CD14-positive monocyte (primary cell): ENCODE data around the gene PAOX. TPM values are rescaled to one million over a fixed set of nuclear protein-coding genes. Genes with fewer than 3 reads are reported as not detected.

Experiments
- DNase-seq, 3 donors: peaks; one replicate each; pipeline ENCODE4 v3.0.0-alpha.2; 2011 to 2022
- H2AFZ ChIP-seq: 2 replicates; pipeline ENCODE4 v1.6.0; 2012; ENCODE audit warnings: mild to moderate bottlenecking, low read depth, low read length, inconsistent platforms; ENCODE audit not compliant: insufficient read depth, poor library complexity, severe bottlenecking
- H3K27ac ChIP-seq, 2 donors: 1 replicate in 1 of 2; 2 replicates in 1 of 2; pipeline ENCODE4 v1.5.1; 2012 to 2013; ENCODE audit warnings: low read length in 2 of 2, control low read depth in 1 of 2, inconsistent platforms in 1 of 2, low read depth in 1 of 2, mild to moderate bottlenecking in 1 of 2
- H3K27me3 ChIP-seq, 2 donors: one replicate each; pipeline versions ENCODE4 v1.6.0 to v1.6.1; 2011 to 2013; ENCODE audit warnings: low read length in 2 of 2; ENCODE audit not compliant: control insufficient read depth in 2 of 2, insufficient read depth in 2 of 2
- H3K36me3 ChIP-seq, 2 donors: replicated peaks in 1 of 2; 1 replicate in 1 of 2; 2 replicates in 1 of 2; pipeline versions ENCODE4 v1.5.1 to v1.6.1; 2012 to 2013; ENCODE audit warnings: low read length in 2 of 2, control low read depth in 1 of 2, inconsistent platforms in 1 of 2, mild to moderate bottlenecking in 1 of 2; ENCODE audit not compliant: insufficient read depth in 2 of 2, control insufficient read depth in 1 of 2
- H3K4me1 ChIP-seq, 2 donors: 1 replicate in 1 of 2; 2 replicates in 1 of 2; pipeline versions ENCODE4 v1.5.1 to v1.6.1; 2012 to 2013; ENCODE audit warnings: low read length in 2 of 2, control low read depth in 1 of 2, inconsistent platforms in 1 of 2, mild to moderate bottlenecking in 1 of 2, moderate library complexity in 1 of 2; ENCODE audit not compliant: insufficient read depth in 2 of 2, control insufficient read depth in 1 of 2
- H3K4me2 ChIP-seq: replicated peaks from 2 replicates; pipeline ENCODE3; 2012; ENCODE audit warnings: low read length, moderate library complexity, mild to moderate bottlenecking; ENCODE audit not compliant: poor library complexity, severe bottlenecking; ENCODE audit errors: extremely low read depth
- H3K4me3 ChIP-seq, 3 experiments: fragments of 200-600 bp in 1 of 3; sonication (generic) in 1 of 3; replicated peaks in 1 of 3; 1 replicate in 2 of 3; 2 replicates in 1 of 3; pipeline ENCODE4 v1.5.1; 2011 to 2013; ENCODE audit warnings: low read length in 3 of 3, mild to moderate bottlenecking in 3 of 3, control low read depth in 2 of 3, low read depth in 2 of 3, inconsistent platforms in 1 of 3, moderate library complexity in 1 of 3
- H3K79me2 ChIP-seq: 2 replicates; pipeline ENCODE4 v1.6.0; 2012; ENCODE audit warnings: mild to moderate bottlenecking, control low read depth, inconsistent platforms, low read length, moderate library complexity; ENCODE audit not compliant: insufficient read depth
- H3K9ac ChIP-seq: 2 replicates; pipeline ENCODE4 v1.6.0; 2017; ENCODE audit warnings: low read length, mild to moderate bottlenecking; ENCODE audit not compliant: insufficient read depth, poor library complexity, severe bottlenecking
- H3K9me3 ChIP-seq, 2 donors: replicated peaks in 1 of 2; 1 replicate in 1 of 2; 2 replicates in 1 of 2; pipeline versions ENCODE4 v1.5.1 to v1.6.1; 2012 to 2013; ENCODE audit warnings: low read length in 2 of 2, control low read depth in 1 of 2; ENCODE audit not compliant: control insufficient read depth in 1 of 2, insufficient read depth in 1 of 2
- H4K20me1 ChIP-seq: 2 replicates; pipeline ENCODE4 v1.6.0; 2012; ENCODE audit warnings: mild to moderate bottlenecking, low read length, control low read depth, moderate library complexity; ENCODE audit not compliant: insufficient read depth
- H3K27ac Mint-ChIP-seq, 7 donors: one replicate each; pipeline ENCODE4 v1.8.0; 2020; ENCODE audit warnings: mild to moderate bottlenecking in 7 of 7, mixed read lengths in 7 of 7, moderate library complexity in 6 of 7, inconsistent platforms in 2 of 7
- H3K27me3 Mint-ChIP-seq, 3 donors: one replicate each; pipeline ENCODE4 v1.8.0; 2021 to 2022; ENCODE audit warnings: low read depth in 3 of 3, mild to moderate bottlenecking in 3 of 3, mixed read lengths in 3 of 3, moderate library complexity in 3 of 3, inconsistent platforms in 1 of 3
- H3K36me3 Mint-ChIP-seq, 2 donors: one replicate each; pipeline ENCODE4 v1.8.0; 2020; ENCODE audit warnings: mixed read lengths in 2 of 2, inconsistent platforms in 1 of 2, mild to moderate bottlenecking in 1 of 2
- H3K4me1 Mint-ChIP-seq: one replicate; pipeline ENCODE4 v1.8.0; 2020; ENCODE audit warnings: mild to moderate bottlenecking, mixed read lengths
- H3K4me3 Mint-ChIP-seq, 2 donors: one replicate each; pipeline ENCODE4 v1.8.0; 2020; ENCODE audit warnings: mild to moderate bottlenecking in 2 of 2, mixed read lengths in 2 of 2, moderate library complexity in 1 of 2
- H3K9me3 Mint-ChIP-seq, 7 donors: one replicate each; pipeline ENCODE4 v1.8.0; 2020 to 2022; ENCODE audit warnings: mixed read lengths in 7 of 7, mild to moderate bottlenecking in 6 of 7, moderate library complexity in 6 of 7, inconsistent platforms in 2 of 7
- CTCF ChIP-seq: fragments of 200-600 bp; IDR thresholded peaks from one replicate; pipeline ENCODE4 v1.8.0; 2022; ENCODE audit warnings: antibody characterized with exemption, mild to moderate bottlenecking
- WGBS: methylation state at CpG from one replicate; pipeline ENCODE4 v1.1.5; 2013; ENCODE audit warnings: missing lambda C conversion rate; ENCODE audit not compliant: insufficient coverage; 5-methylcytosine and 5-hydroxymethylcytosine counted together
- intact Hi-C, 2 donors: fragments of 100-400 bp; cut with micrococcal nuclease; formaldehyde crosslinking; loops; one replicate each; pipeline versions ENCODE4 v1.15.0 to v1.15.1; 2023
- polyA plus RNA-seq, 3 donors: library from polyadenylated mRNA; depleted of rRNA in 1 of 3; unstranded in 2 of 3; stranded (reverse) in 1 of 3; fragments of 300-500 nt in 2 of 3; fragments of >200 nt in 1 of 3; fragmentation: Illumina TruSeq in 2 of 3; gene quantifications; 1 replicate in 2 of 3; 2 replicates in 1 of 3; pipeline ENCODE4 v1.2.3, GENCODE V29; 2012 to 2021

Gene PAOX
- polyA plus RNA-seq, 3 donors = 3.9 to 9.5 (median 9.3) TPM

GRCh38 chr10:133350283-133350949 is 28.6 kb upstream of the PAOX start:
- Histone ChIP-seq H3K79me2 (no peaks in the 10 kb centered on the region), H3K9me3 (no peaks in the 10 kb centered on the region), H3K27ac (no peak overlapping the region), H2AFZ (no peak overlapping the region), H3K9ac (no peak overlapping the region), H3K4me2 (no peak overlapping the region), H4K20me1 (peaks cover 16% of the 10 kb centered on the region), H3K36me3 (peaks cover 0 to 7% of the 10 kb centered on the region in 2 donors), H3K4me1 (no peaks in the 10 kb centered on the region), H3K4me3 (no peak overlapping the region), H3K27me3 (peaks cover 0 to 8% of the 10 kb centered on the region in 2 donors)
- H3K4me3 Mint-ChIP-seq = no peak overlapping the region
- TF ChIP-seq CTCF = no peak
- H3K27ac Mint-ChIP-seq = no peak overlapping the region
- H3K4me1 Mint-ChIP-seq = no peaks in the 10 kb centered on the region
- peaks cover 0 to 2% of the 10 kb centered on the region in 2 donors for H3K36me3 Mint-ChIP-seq
- DNase-seq = no peak
- H3K9me3 Mint-ChIP-seq = peaks cover 0 to 2% (median 0%) of the 10 kb centered on the region in 7 donors
- H3K27me3 Mint-ChIP-seq = peaks cover 7 to 32% (median 18%) of the 10 kb centered on the region in 3 donors
- WGBS = 81% methylated on average over 12 of the region's 12 CpGs
- intact Hi-C loops = no loop called here

GRCh38 chr10:133350950-133351329 is 28.1 kb upstream of the PAOX start:
- no peak overlapping the region for H2AFZ ChIP-seq
- no peak overlapping the region for H3K4me3 ChIP-seq
- H4K20me1 ChIP-seq = peaks cover 19% of the 10 kb centered on the region
- intact Hi-C loops = no loop called here
- Mint-ChIP-seq H3K27me3 (peaks cover 4 to 30% (median 18%) of the 10 kb centered on the region in 3 donors), H3K36me3 (peaks cover under 1 to 2% of the 10 kb centered on the region in 2 donors), H3K4me3 (no peak overlapping the region), H3K27ac (no peak overlapping the region), H3K9me3 (peaks cover 0 to 2% (median 0%) of the 10 kb centered on the region in 7 donors), H3K4me1 (no peaks in the 10 kb centered on the region)
- no peaks in the 10 kb centered on the region for H3K9me3 ChIP-seq
- H3K4me2 ChIP-seq = no peak overlapping the region
- no peaks in the 10 kb centered on the region for H3K79me2 ChIP-seq
- H3K27me3 ChIP-seq = peaks cover 0 to 3% of the 10 kb centered on the region in 2 donors
- H3K27ac ChIP-seq = no peak overlapping the region
- no peak for TF ChIP-seq CTCF
- H3K36me3 ChIP-seq = peaks cover 0 to 7% of the 10 kb centered on the region in 2 donors
- H3K9ac ChIP-seq = no peak overlapping the region
- WGBS = 57% methylated on average over 12 of the region's 13 CpGs
- no peak for DNase-seq
- peaks cover 0 to 1% of the 10 kb centered on the region in 2 donors for H3K4me1 ChIP-seq
